ENCODE measurements around the gene WDR86. TPM values are rescaled to one million over a fixed set of nuclear protein-coding genes. Genes with fewer than 3 reads are reported as not detected.

The WDR86 gene
- total RNA-seq, 2 donors from 2014 or later, result 0.45 TPM; not detected in 1

- ATAC-seq (replicated peaks), result no peak
- no peak overlapping the region for H3K27ac Mint-ChIP-seq
These were observed 860 bp upstream of the WDR86 start for GRCh38 chr7:151410405-151411390.

GRCh38 chr7:151408839-151409666, 785 bp downstream of the WDR86 start:
- peak; percentile 63 for ATAC-seq (replicated peaks)
- Mint-ChIP-seq H3K9me3 (no peaks in the 10 kb centered on the region), H3K36me3 (ENCODE audit: low read depth) (no peaks in the 10 kb centered on the region), H3K4me1 (peaks cover 12% of the 10 kb centered on the region), H3K27ac (peak overlapping the region; percentile 87), H3K27me3 (peaks cover 10% of the 10 kb centered on the region), H3K4me3 (peak overlapping the region; percentile 86)

More at GRCh38 chr7:151410405-151411390, 860 bp upstream of the WDR86 start:
- Mint-ChIP-seq H3K4me3 (peak overlapping the region; percentile 34), H3K36me3 (ENCODE audit: low read depth) (no peaks in the 10 kb centered on the region), H3K4me1 (peaks cover 18% of the 10 kb centered on the region), H3K27me3 (peaks cover 10% of the 10 kb centered on the region), H3K9me3 (peaks cover 4% of the 10 kb centered on the region)

GRCh38 chr7:151408498-151408838, 1.4 kb downstream of the WDR86 start:
- Mint-ChIP-seq H3K4me3 (peak overlapping the region; percentile 86), H3K27me3 (peaks cover 10% of the 10 kb centered on the region), H3K9me3 (no peaks in the 10 kb centered on the region), H3K4me1 (peaks cover 11% of the 10 kb centered on the region), H3K36me3 (ENCODE audit: low read depth) (no peaks in the 10 kb centered on the region), H3K27ac (peak overlapping the region; percentile 87)
- peak; percentile 22 for ATAC-seq (replicated peaks)

DNA sequence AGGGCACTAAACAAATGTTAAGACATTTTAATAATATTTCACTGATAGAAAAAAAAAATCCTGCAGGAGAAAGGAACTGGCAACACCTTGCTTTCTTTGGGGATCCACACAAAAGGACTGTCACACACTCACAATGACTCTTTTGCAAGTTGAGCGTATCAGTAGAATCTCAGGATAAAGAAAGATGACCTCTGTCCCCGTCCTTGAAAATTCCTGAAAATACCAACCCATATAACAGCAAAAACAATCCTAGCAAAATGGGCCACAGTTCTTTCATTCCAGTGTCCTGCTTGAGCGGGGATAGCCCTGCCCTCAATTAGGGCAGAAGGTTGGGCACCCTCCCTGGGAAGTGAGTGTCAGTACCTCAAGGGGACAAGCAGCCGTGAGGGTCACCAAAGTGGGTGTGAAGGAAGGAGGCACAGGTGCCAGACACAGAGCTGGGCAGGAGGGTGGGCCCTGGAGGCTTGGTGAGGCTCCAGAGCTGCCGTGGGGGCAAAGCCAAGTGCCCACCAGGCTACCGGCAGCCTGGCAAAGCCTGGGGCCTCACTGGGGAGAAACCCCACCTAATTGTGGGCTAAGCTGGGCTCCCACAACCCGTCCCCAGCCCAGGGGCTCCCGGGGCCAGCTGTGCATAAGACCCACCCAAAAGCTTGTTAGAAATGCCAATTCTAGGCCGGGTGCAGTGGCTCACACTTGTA, 2.8 kb downstream of the WDR86 start:
- no peak for ATAC-seq (replicated peaks)
- peaks cover 5% of the 10 kb centered on the region for H3K4me1 Mint-ChIP-seq
- H3K27ac Mint-ChIP-seq, result no peak overlapping the region
- no peaks in the 10 kb centered on the region for H3K9me3 Mint-ChIP-seq
- peaks cover 10% of the 10 kb centered on the region for H3K27me3 Mint-ChIP-seq
- H3K36me3 Mint-ChIP-seq (ENCODE audit: low read depth), result no peaks in the 10 kb centered on the region
- no peak overlapping the region for H3K4me3 Mint-ChIP-seq

GRCh38 chr7:151406051-151406875, 3.6 kb downstream of the WDR86 start:
- H3K4me1 Mint-ChIP-seq, result peaks cover 5% of the 10 kb centered on the region
- ATAC-seq (replicated peaks), result no peak
- no peak overlapping the region for H3K27ac Mint-ChIP-seq
- H3K9me3 Mint-ChIP-seq, result no peaks in the 10 kb centered on the region
- peaks cover 9% of the 10 kb centered on the region for H3K27me3 Mint-ChIP-seq
- H3K36me3 Mint-ChIP-seq (ENCODE audit: low read depth), result no peaks in the 10 kb centered on the region
- no peak overlapping the region for H3K4me3 Mint-ChIP-seq

- no peak overlapping the region for H3K4me3 Mint-ChIP-seq
- no peak for ATAC-seq (replicated peaks)
- no peaks in the 10 kb centered on the region for H3K36me3 Mint-ChIP-seq (ENCODE audit: low read depth)
- H3K27ac Mint-ChIP-seq, result no peak overlapping the region
- peaks cover 3% of the 10 kb centered on the region for H3K27me3 Mint-ChIP-seq
- H3K4me1 Mint-ChIP-seq, result peaks cover 5% of the 10 kb centered on the region
- H3K9me3 Mint-ChIP-seq, result no peaks in the 10 kb centered on the region
These were observed 4.2 kb downstream of the WDR86 start for GRCh38 chr7:151405588-151405987.

DNA sequence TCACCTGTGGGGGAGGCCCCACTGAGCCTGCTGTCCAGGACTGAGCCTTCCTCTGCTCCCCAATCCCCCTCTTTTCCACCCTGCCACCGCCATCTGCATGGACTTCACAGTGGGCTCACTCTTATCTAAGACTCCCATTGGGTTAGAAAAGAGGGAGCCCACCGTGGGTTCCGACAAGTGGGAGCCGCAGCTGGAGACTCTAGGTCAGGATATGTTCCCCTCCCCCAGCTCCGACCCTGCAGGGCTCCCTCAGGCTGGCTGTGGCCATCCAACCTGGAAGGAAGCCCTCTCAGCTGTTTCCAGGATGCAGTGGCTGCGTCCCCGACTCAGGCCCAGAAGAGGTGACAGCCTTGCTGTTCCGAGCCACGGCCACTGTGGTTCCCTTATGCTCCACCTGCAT, 4.8 kb downstream of the WDR86 start:
- ATAC-seq (replicated peaks), result no peak
- Mint-ChIP-seq H3K4me3 (no peak overlapping the region), H3K27me3 (peaks cover 3% of the 10 kb centered on the region), H3K27ac (no peak overlapping the region), H3K9me3 (no peaks in the 10 kb centered on the region), H3K4me1 (peaks cover 5% of the 10 kb centered on the region), H3K36me3 (ENCODE audit: low read depth) (no peaks in the 10 kb centered on the region)

DNA sequence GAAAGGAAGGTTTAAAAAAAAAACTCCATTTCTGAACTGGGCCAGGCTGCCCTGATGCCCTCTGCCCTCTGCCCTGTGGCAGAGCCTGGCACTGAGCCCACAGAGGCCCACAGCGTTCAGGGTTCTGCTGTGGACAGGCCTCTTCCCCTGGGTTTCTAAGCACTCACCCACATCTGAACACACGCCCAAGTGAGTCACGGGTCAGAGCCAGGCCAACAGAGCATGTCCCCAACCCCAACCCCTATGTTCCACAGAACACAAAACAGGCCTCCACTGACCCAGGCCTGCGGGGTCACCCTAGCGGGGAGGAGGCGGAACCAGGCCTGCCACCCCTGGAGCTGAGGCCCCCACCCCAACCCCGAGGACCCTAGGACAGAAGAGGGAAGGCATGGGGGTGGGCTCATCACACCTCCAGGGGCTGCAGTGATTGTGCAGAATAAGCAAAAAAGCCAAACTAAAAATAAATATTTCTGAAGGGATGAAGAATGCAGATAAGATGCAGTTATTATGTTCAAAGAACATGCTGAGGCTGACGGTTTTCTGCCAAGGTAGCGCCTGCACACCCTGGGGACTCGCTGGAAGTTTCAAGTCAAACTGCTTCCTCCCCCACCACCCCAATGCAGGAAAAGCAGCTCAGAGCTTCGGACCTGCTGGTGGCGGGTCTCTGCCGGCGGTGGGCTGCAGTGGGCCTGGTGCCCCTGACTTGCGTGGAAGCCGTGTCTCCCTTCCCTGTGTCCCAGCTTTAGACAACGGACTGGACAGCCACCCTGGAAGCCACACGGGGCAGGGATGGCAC, 5.4 kb downstream of the WDR86 start:
- no peaks in the 10 kb centered on the region for H3K9me3 Mint-ChIP-seq
- ATAC-seq (replicated peaks), result peak; percentile 65
- H3K27me3 Mint-ChIP-seq, result peaks cover 3% of the 10 kb centered on the region
- H3K4me1 Mint-ChIP-seq, result peaks cover 5% of the 10 kb centered on the region
- peak overlapping the region; percentile 2 for H3K4me3 Mint-ChIP-seq
- no peaks in the 10 kb centered on the region for H3K36me3 Mint-ChIP-seq (ENCODE audit: low read depth)
- H3K27ac Mint-ChIP-seq, result no peak overlapping the region

GRCh38 chr7:151403764-151404163, 6.1 kb downstream of the WDR86 start:
- Mint-ChIP-seq H3K36me3 (ENCODE audit: low read depth) (no peaks in the 10 kb centered on the region), H3K4me3 (peak overlapping the region; percentile 2), H3K9me3 (no peaks in the 10 kb centered on the region), H3K4me1 (peaks cover 3% of the 10 kb centered on the region), H3K27ac (no peak overlapping the region), H3K27me3 (peaks cover 1% of the 10 kb centered on the region)
- no peak for ATAC-seq (replicated peaks)

DNA sequence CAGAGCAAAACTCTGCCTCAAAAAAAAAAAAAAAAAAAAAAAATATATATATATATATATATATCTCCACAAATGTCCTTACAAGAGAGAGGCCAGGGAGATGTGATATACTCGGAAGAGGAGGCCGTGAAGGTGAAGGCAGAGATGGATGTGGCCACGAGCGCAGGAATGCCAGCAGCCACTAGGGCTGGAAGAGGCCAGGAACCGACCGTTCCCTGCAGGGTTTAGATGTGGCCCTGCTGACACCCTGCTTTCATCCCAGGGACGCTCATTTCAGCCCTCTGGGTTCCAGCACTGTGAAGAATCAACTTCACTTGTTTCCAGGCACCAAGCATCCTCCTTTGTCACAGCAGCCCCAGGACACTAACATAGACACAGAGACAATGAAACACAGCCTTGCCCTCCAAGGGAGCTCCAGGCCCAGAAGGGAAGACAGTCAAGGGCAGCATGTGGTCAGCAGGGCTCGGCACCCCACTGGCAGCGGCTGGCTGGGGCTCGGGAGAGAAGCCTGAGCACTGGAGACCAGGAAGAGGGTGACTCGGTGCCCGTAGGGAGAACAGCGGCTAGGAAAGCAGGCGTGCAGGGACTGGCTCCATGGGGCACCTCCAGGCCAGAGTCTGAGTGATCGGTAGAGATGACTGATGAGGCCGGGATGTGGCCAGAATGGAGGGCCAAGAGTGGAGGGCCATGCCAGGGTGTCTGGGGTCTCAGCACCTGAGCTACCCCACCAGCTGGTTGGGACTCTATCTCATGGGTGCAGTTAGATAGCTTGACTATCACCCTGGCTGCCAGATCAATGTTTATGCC, 7.6 kb downstream of the WDR86 start:
- Mint-ChIP-seq H3K36me3 (ENCODE audit: low read depth) (no peaks in the 10 kb centered on the region), H3K27me3 (no peaks in the 10 kb centered on the region), H3K4me1 (peaks cover 7% of the 10 kb centered on the region), H3K4me3 (no peak overlapping the region), H3K9me3 (no peaks in the 10 kb centered on the region), H3K27ac (no peak overlapping the region)
- no peak for ATAC-seq (replicated peaks)

GRCh38 chr7:151400626-151401315, 9.1 kb downstream of the WDR86 start:
- Mint-ChIP-seq H3K9me3 (no peaks in the 10 kb centered on the region), H3K27me3 (no peaks in the 10 kb centered on the region), H3K4me1 (peaks cover 7% of the 10 kb centered on the region), H3K4me3 (no peak overlapping the region), H3K27ac (no peak overlapping the region), H3K36me3 (ENCODE audit: low read depth) (no peaks in the 10 kb centered on the region)
- peak; percentile 31 for ATAC-seq (replicated peaks)

GRCh38 chr7:151399906-151400305, 9.9 kb downstream of the WDR86 start:
- H3K27ac Mint-ChIP-seq, result no peak overlapping the region
- H3K9me3 Mint-ChIP-seq, result no peaks in the 10 kb centered on the region
- H3K4me3 Mint-ChIP-seq, result no peak overlapping the region
- peaks cover 7% of the 10 kb centered on the region for H3K4me1 Mint-ChIP-seq
- no peak for ATAC-seq (replicated peaks)
- no peaks in the 10 kb centered on the region for H3K36me3 Mint-ChIP-seq (ENCODE audit: low read depth)
- no peaks in the 10 kb centered on the region for H3K27me3 Mint-ChIP-seq
